ENCODE results near the gene UBE2F.

DNA sequence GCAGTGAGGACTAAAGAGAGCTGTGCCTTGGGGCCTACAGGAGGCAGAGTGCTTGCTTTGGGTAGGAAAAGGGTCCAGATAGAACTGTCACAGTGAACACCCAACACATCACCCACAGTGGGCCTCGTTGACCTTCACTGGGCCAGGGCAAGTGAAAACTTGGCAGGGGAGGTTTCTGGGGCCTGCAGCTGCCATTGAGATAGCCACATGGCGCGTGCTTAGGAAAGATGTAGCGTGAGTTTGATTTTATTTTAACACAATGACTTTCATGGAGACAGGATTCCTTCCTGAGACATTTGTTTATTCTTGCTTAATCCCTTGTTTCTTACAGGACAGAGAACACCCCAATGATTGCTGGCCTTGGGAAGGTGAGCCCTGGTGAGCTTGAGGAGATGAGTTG lies 124.1 kb downstream of the UBE2F start:
- TF ChIP-seq, protein P1, sequence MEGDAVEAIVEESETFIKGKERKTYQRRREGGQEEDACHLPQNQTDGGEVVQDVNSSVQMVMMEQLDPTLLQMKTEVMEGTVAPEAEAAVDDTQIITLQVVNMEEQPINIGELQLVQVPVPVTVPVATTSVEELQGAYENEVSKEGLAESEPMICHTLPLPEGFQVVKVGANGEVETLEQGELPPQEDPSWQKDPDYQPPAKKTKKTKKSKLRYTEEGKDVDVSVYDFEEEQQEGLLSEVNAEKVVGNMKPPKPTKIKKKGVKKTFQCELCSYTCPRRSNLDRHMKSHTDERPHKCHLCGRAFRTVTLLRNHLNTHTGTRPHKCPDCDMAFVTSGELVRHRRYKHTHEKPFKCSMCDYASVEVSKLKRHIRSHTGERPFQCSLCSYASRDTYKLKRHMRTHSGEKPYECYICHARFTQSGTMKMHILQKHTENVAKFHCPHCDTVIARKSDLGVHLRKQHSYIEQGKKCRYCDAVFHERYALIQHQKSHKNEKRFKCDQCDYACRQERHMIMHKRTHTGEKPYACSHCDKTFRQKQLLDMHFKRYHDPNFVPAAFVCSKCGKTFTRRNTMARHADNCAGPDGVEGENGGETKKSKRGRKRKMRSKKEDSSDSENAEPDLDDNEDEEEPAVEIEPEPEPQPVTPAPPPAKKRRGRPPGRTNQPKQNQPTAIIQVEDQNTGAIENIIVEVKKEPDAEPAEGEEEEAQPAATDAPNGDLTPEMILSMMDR (conservative IDR thresholded peaks at IDR 0.05 in 1 of 2, IDR thresholded peaks at IDR 0.05 in 1 of 2; ENCODE audit: low read depth in 1 of 2, low read length in 2 of 2): no peak
- TF ChIP-seq EZH2 (IDR thresholded peaks at IDR 0.05; ENCODE audit: low read length, missing control alignments): no peak

Data from fibroblast of lung (primary cell).